HUDEP-2 (cell line): ENCODE data around the gene TMEM98.
"Not testable (repeated sequence)": the region's sequence is repeated elsewhere in the genome, so short reads cannot be mapped to it uniquely, and the experiment has no call there.

Source experiments
- DNase-seq, 76 experiments: peaks; one replicate each; lab custom pipeline; 2025; ENCODE audit not compliant: unreplicated experiment in 76 of 76; lab: John Stamatoyannopoulos, UW

TMEM98 gene

GRCh38 chr17:32927724-32928585 lies at the start of gene TMEM98:
TMEM98 (plus strand) TSS chr17:32928153; CDS start chr17:32931529, 3,376 bp downstream.
- peak in 14 of 76 experiments; percentile 5 to 54 (median 20) for DNase-seq

- DNase-seq = peak in 24 of 76 experiments; percentile 5 to 48 (median 22)
Observed at GRCh38 chr17:32878211-32878610, 49.7 kb upstream of the TMEM98 start.

GRCh38 chr17:32879134-32879533 lies 48.8 kb upstream of the TMEM98 start:
- no peak for DNase-seq

- DNase-seq = no peak
Observed at GRCh38 chr17:32880671-32881453, 47.1 kb upstream of the TMEM98 start.

GRCh38 chr17:32882029-32882428 lies 45.9 kb upstream of the TMEM98 start:
- peak in 1 of 76 experiments; percentile 20 for DNase-seq

GRCh38 chr17:32882734-32883133 lies 45.2 kb upstream of the TMEM98 start:
- DNase-seq = peak in 2 of 76 experiments; percentile 12 to 14

GRCh38 chr17:32886951-32887350 lies 41.0 kb upstream of the TMEM98 start:
- DNase-seq = not testable (repeated sequence)

- not testable (repeated sequence) for DNase-seq
Observed at GRCh38 chr17:32887410-32887809, 40.5 kb upstream of the TMEM98 start.

- peak in 9 of 76 experiments; percentile 14 to 38 (median 26) for DNase-seq
Observed at GRCh38 chr17:32894245-32894644, 33.7 kb upstream of the TMEM98 start.

GRCh38 chr17:32896647-32897258 lies 31.2 kb upstream of the TMEM98 start:
- peak in 12 of 76 experiments; percentile 11 to 57 (median 35) for DNase-seq

GRCh38 chr17:32899236-32900013 lies 28.5 kb upstream of the TMEM98 start:
- DNase-seq = no peak

GRCh38 chr17:32901743-32902142 lies 26.2 kb upstream of the TMEM98 start:
- DNase-seq = no peak

GRCh38 chr17:32903774-32904673 lies 23.9 kb upstream of the TMEM98 start:
- no peak for DNase-seq

GRCh38 chr17:32904891-32905290 lies 23.1 kb upstream of the TMEM98 start:
- no peak for DNase-seq

GRCh38 chr17:32907583-32907982 lies 20.4 kb upstream of the TMEM98 start:
- DNase-seq = no peak

GRCh38 chr17:32909787-32910369 lies 18.1 kb upstream of the TMEM98 start:
- DNase-seq = peak in 72 of 76 experiments; percentile 21 to 90 (median 66)

- no peak for DNase-seq
Observed at GRCh38 chr17:32910769-32911168, 17.2 kb upstream of the TMEM98 start.

- peak in 14 of 76 experiments; percentile 6 to 49 (median 19) for DNase-seq
Observed at GRCh38 chr17:32912218-32912897, 15.6 kb upstream of the TMEM98 start.
